Measurements from ENCODE around the gene PTPRN2. TPM values are rescaled to one million over a fixed set of nuclear protein-coding genes. Genes with fewer than 3 reads are reported as not detected.

Gene PTPRN2
- total and polyA plus RNA-seq, 2 donors (not counting 1 experiment from before 2014, with no cell fraction given) = 0.54 to 1.2 TPM

DNA sequence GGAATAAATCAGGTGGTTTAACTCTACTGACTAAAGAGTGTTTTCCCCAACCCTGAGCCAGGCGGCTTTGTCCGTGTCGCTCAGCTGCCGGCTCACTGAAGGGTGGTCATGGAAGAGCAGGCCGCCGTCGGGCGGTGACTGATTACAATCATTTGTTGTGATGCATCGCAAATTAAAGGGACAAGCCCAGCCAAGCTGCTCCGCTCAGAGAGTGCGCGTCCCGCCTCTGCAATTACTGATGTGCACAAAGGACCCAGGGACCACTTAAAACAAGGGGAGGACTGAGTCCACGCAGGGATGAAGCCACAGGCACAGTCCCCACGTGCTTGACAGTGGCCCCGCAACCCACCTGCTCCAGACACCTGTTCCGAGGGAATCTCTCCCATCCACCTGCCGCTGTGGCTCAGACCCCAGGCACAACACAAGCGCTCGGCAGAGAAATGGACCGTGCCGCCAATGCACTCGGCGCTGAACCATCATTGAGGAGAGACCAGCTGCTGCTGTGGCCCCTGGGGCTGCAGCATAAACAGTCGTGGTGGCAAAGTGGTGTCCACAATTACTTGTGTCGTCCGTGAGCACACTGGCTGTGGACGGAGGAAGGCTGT lies 526.5 kb downstream of the PTPRN2 start:
- Histone ChIP-seq H4K20me1 (ENCODE audit: control insufficient read depth, extremely low read depth, insufficient read depth, low read length) (no peaks in the 10 kb centered on the region), H3K36me3 (ENCODE audit: control insufficient read depth, insufficient read depth, low read length) (no peaks in the 10 kb centered on the region), H3K4me2 (ENCODE audit: extremely low read depth, insufficient read depth, low read length) (no peak overlapping the region), H3K4me3 (replicated peaks in 1 of 4; ENCODE audit: control extremely low read depth in 1 of 4, insufficient read depth in 1 of 4, low read depth in 3 of 4, low read length in 4 of 4) (no peak overlapping the region), H3K4me1 (ENCODE audit: control insufficient read depth, extremely low read depth, insufficient read depth, low read length) (no peaks in the 10 kb centered on the region), H3K27ac (ENCODE audit: insufficient read depth, low read length) (no peak overlapping the region), H3K27me3 (ENCODE audit: control insufficient read depth, insufficient read depth, low read length) (no peaks in the 10 kb centered on the region), H3K9me3 (ENCODE audit: control insufficient read depth, insufficient read depth, low read depth, low read length) (no peaks in the 10 kb centered on the region), H2AFZ (ENCODE audit: low read length) (no peak overlapping the region), H3K79me2 (ENCODE audit: control insufficient read depth, insufficient read depth, low read length) (no peaks in the 10 kb centered on the region), H3K9ac (ENCODE audit: insufficient read depth, low read length) (no peak overlapping the region)
- no peak for TF ChIP-seq CTCF (conservative IDR thresholded peaks at IDR 0.05 in 1 of 2, IDR thresholded peaks at IDR 0.05 in 1 of 2; ENCODE audit: low read depth in 1 of 2, low read length in 2 of 2)
- TF ChIP-seq EZH2 (IDR thresholded peaks at IDR 0.05; ENCODE audit: low read length, missing control alignments) = no peak
- no peak for DNase-seq (ENCODE audit: low read depth in 2 of 2)

GRCh38 chr7:158060216-158060615 lies 527.4 kb downstream of the PTPRN2 start:
- Histone ChIP-seq H3K4me1 (ENCODE audit: control insufficient read depth, extremely low read depth, insufficient read depth, low read length) (no peaks in the 10 kb centered on the region), H3K9me3 (ENCODE audit: control insufficient read depth, insufficient read depth, low read depth, low read length) (no peaks in the 10 kb centered on the region), H2AFZ (ENCODE audit: low read length) (no peak overlapping the region), H4K20me1 (ENCODE audit: control insufficient read depth, extremely low read depth, insufficient read depth, low read length) (no peaks in the 10 kb centered on the region), H3K4me2 (ENCODE audit: extremely low read depth, insufficient read depth, low read length) (no peak overlapping the region), H3K4me3 (replicated peaks in 1 of 4; ENCODE audit: control extremely low read depth in 1 of 4, insufficient read depth in 1 of 4, low read depth in 3 of 4, low read length in 4 of 4) (no peak overlapping the region), H3K79me2 (ENCODE audit: control insufficient read depth, insufficient read depth, low read length) (no peaks in the 10 kb centered on the region), H3K36me3 (ENCODE audit: control insufficient read depth, insufficient read depth, low read length) (no peaks in the 10 kb centered on the region), H3K9ac (ENCODE audit: insufficient read depth, low read length) (no peak overlapping the region), H3K27me3 (ENCODE audit: control insufficient read depth, insufficient read depth, low read length) (no peaks in the 10 kb centered on the region), H3K27ac (ENCODE audit: insufficient read depth, low read length) (no peak overlapping the region)
- no peak for TF ChIP-seq CTCF (conservative IDR thresholded peaks at IDR 0.05 in 1 of 2, IDR thresholded peaks at IDR 0.05 in 1 of 2; ENCODE audit: low read depth in 1 of 2, low read length in 2 of 2)
- no peak for TF ChIP-seq EZH2 (IDR thresholded peaks at IDR 0.05; ENCODE audit: low read length, missing control alignments)
- DNase-seq (ENCODE audit: low read depth in 2 of 2) = no peak

GRCh38 chr7:158057446-158057845 lies 530.2 kb downstream of the PTPRN2 start:
- Histone ChIP-seq H4K20me1 (ENCODE audit: control insufficient read depth, extremely low read depth, insufficient read depth, low read length) (no peaks in the 10 kb centered on the region), H3K9me3 (ENCODE audit: control insufficient read depth, insufficient read depth, low read depth, low read length) (no peaks in the 10 kb centered on the region), H3K79me2 (ENCODE audit: control insufficient read depth, insufficient read depth, low read length) (no peaks in the 10 kb centered on the region), H3K4me3 (replicated peaks in 1 of 4; ENCODE audit: control extremely low read depth in 1 of 4, insufficient read depth in 1 of 4, low read depth in 3 of 4, low read length in 4 of 4) (no peak overlapping the region), H3K36me3 (ENCODE audit: control insufficient read depth, insufficient read depth, low read length) (no peaks in the 10 kb centered on the region), H3K27ac (ENCODE audit: insufficient read depth, low read length) (no peak overlapping the region), H2AFZ (ENCODE audit: low read length) (no peak overlapping the region), H3K27me3 (ENCODE audit: control insufficient read depth, insufficient read depth, low read length) (no peaks in the 10 kb centered on the region), H3K4me2 (ENCODE audit: extremely low read depth, insufficient read depth, low read length) (no peak overlapping the region), H3K9ac (ENCODE audit: insufficient read depth, low read length) (no peak overlapping the region), H3K4me1 (ENCODE audit: control insufficient read depth, extremely low read depth, insufficient read depth, low read length) (no peaks in the 10 kb centered on the region)
- TF ChIP-seq EZH2 (IDR thresholded peaks at IDR 0.05; ENCODE audit: low read length, missing control alignments) = no peak
- no peak for TF ChIP-seq CTCF (conservative IDR thresholded peaks at IDR 0.05 in 1 of 2, IDR thresholded peaks at IDR 0.05 in 1 of 2; ENCODE audit: low read depth in 1 of 2, low read length in 2 of 2)
- no peak for DNase-seq (ENCODE audit: low read depth in 2 of 2)

All from fibroblast of lung (primary cell).